GM21737 (cell line): ENCODE data around the gene CAPN1.
"Not testable (repeated sequence)": the region's sequence is repeated elsewhere in the genome, so short reads cannot be mapped to it uniquely, and the experiment has no call there.

Experiments used
- ATAC-seq: cut with Tn5 transposase; IDR thresholded peaks from one replicate; pipeline ENCODE4 v1.9.1; 2021; ENCODE audit warnings: mild to moderate bottlenecking, moderate library complexity; ENCODE audit not compliant: unreplicated experiment

CAPN1 gene

GRCh38 chr11:65159012-65159411 lies 22.7 kb upstream of the CAPN1 start:
- peak; percentile 60 for ATAC-seq

- ATAC-seq, result no peak
Observed at GRCh38 chr11:65160643-65161042, 21.1 kb upstream of the CAPN1 start.

DNA sequence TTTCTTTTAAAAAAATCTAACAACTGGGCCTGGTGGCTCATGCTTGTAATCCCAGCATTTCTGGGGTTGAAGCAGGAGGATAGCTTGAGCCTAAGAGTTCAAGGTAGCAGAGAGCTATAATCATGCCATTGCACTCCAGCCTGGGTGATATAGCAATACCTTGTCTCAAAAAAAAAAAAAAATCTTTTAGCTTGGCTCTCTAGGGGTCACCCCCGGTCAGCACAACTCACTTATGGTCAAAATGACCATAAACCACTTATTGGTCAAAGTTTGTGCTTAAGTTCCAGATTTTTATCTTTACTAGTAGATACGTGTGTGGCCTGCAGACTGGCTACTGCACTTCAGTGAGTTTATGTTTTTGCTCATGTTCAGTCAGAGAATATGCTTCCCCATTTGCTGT lies 18.0 kb upstream of the CAPN1 start:
- ATAC-seq, result no peak

DNA sequence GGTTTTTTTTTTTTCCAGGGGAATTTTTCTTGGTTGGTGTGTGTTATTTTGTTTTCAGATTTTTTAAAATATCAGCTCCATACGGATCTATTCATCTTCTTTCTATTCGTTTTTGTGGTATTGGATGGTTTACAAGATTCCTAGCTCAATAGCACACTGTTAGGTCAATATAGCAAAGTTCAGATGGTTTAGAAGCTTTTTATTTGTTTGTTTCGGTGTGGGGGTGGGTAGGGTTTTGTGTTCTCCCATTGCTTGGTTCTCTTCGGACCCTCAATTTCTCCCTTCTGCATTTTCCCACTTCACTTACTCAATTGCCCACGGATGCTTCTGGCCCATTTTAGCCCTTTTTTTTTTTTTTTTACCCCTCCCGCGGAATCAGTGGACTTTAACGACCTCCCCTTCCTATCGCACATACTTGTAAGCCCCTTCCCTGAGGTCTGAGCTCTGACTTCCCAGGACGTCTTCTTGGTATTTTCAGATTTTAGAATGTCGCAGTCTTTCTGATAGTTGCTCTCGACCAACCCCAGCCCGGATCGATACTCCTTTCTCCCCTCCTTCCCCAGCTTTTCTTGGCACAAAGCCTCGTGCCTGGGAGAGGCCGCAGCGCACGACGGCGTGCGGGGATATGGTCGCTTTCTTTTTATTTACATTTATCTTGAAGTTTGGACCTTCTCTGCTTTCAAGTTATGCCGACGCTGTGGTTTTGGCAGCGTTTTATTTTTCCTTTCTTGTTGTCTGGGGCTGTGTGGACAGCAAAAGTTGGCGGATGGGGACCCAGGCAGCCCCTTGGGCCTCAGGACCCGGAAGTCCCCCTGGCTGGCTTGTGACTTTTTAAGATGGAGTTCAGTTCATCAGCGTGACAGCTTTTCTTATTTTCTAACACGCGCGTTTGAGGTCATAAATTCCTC lies 16.1 kb upstream of the CAPN1 start:
- ATAC-seq, result no peak

DNA sequence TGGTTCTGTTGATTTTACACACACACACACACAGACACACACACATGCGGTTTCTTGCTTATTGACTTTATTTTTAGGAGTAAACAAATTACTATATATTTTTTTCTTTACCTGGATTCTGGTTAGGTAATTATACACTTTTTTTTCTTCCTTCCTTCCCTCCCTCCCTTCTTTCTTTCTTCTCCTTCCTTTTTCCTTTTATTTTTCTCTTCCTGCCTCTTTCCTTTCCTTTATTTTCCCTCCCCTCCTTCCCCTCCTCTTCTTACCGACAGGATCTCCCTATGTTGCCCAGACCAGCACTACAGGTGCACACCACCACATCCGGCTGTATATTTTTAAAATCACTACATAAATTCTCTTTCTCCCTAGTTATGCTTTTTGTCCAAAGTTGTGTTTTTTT lies 14.8 kb upstream of the CAPN1 start:
- no peak for ATAC-seq

DNA sequence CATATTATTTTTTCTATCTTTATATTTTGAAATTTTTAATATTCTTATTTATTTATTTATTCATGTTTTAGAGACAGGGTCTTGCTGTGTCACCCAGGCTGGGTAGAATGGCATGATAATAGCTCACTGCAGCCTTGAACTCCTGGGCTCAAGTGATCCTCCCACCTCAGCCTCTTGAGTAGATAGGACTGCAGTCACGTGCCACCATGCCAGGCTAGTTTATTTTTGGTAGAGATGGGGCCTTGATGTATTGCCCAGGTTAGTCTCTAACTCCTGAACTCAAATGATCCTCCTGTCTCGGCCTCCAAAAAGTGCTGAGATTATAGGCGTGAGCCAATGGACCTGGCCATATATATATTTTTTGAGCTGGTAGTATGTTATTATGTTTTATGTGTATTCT lies 14.1 kb upstream of the CAPN1 start:
- ATAC-seq, result no peak

DNA sequence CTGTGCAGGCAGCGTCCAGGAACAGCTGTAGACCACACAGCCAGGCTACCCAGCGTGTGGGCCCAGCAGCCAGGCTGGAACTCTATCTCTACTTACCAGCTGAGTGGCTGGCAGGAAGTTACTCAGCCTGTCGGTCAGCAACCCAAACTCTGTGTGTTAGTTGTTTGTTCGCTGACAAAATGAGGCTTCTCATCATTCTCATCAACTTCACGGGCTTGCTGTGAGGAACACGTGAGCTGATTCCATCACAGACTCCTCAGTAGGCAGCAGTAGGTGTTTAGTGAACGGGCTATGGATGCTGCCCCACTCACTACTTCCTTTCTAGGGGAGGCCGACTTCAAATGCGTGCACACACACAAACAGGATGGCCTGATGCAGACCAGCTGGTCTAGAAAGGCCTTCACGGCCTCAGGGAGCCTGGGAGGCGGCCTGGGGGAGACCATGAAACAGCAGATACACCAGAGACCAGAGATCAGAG lies 12.5 kb upstream of the CAPN1 start:
- ATAC-seq, result no peak

DNA sequence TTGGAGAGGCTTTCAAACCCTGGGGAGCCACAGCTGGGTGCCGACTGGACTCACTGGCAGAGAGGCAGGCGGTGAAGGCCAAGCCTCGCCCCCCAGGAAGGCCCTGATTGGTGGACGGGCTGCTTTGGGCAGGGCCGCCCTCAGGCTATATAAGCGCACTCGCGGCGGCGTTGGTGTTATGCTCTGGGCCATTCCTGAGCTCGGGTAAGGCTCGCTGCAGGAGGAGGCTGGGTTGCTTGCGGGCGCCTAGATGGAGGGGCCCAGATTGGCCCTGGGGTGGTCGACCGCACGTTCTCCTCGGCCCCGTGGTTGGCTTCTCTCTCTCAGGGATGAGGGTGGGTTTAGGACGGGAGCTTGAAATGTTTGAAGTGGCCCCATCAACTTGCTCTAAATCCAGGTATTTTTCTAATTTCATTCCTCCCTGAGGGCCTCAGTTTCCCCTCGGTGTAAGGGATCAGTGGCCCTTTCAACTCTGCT lies 11.6 kb upstream of the CAPN1 start, which contains the start of gene SPDYC:
TSS of gene SPDYC (plus strand) at position 176 of the 477 bp plus-strand sequence. CDS start 1,125 bp downstream, outside the sequence.
- ATAC-seq, result no peak

DNA sequence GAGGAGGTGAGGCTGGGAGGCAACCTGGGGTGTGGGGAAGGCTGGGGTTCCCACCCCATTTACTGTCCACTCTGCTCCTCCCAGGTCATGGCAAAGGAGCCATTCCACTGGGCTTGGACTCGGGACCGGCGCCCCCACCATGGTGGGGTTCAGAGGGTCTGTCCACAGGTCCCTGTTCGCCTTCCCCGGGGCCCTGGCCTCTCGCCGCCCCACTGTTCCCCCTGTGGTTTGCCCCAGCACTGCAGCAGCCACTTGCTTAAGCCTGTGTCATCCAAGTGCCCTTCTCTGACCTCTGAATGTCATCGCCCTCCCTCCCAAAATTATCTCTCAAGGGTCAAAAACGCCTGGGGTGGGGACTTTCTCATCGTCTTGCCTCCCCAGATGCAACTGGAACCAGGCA lies 9.1 kb upstream of the CAPN1 start:
- ATAC-seq, result no peak

DNA sequence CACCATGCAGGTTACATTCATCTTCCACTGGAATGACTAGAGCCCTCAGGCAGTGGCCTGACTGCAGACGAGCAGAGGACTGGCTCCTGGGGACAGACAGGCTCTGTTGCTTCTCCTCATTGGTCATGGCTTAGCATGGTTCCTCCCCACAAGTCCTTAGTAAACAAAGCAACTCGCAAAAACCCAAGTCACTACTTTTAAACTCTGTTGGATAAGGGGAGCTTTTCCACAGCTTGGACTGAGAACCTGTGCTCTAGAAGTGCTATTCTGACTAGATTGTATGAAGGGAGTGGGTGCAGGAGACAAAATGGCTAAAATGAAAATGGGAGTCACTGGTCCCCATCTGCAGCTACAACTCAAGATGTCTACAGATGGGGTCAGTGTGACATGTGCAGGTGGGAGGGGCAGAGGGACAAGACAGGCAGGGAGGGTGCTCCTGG lies 7.1 kb upstream of the CAPN1 start:
- ATAC-seq, result not testable (repeated sequence)

GRCh38 chr11:65180877-65181568 lies 705 bp upstream of the CAPN1 start:
- ATAC-seq, result peak; percentile 58

GRCh38 chr11:65182258-65183170 lies 786 bp downstream of the CAPN1 start:
- ATAC-seq, result no peak

DNA sequence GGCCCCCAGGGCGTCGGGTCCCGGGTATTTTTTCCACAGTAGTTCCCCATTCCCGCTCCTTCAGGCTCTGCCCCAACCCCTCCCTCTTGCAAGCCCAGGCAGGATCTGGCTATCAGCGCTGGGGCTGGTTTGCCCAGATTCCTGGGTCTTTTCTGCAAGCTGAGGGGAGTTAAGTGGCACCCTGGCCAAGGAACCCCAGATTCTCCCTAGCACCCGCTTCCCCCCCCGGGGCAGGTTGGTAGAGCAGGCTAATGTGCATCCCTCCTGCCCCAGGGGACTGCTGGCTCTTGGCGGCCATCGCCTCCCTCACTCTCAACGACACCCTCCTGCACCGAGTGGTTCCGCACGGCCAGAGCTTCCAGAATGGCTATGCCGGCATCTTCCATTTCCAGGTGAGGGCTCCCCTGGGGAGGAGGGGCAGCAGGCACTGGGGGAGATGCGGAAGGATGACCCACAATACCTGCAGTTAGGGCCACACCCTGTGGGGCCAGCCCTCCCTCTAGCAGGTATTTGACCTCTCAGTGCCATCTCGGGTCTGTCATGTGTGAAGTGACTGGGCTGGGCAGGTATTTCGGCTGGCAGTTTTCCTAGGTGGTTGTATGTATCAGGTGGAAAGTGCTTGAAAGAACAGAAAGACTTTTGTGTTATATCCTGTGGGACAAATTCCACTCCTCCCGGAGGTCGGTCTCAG lies 1.6 kb downstream of the CAPN1 start:
- no peak for ATAC-seq

DNA sequence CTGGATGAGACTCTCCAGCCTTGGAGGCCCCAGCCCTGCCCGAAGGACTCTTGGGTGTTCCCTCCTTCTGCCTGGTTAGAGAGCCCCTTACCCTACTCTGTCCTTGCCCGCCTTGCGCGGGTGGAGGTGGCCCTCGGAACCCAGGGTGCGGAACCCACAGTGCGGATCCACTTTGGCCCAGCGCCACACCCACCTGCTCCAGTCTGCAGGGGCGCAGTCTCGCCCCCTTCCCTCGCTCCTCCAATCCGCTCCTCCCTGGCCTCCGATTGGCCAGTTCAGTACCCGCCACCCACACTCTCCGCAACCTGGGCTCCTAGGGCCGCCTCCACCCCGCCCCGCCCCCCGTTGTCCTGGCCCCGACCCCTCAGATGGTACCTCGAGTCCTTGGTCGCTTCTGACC lies 2.4 kb downstream of the CAPN1 start:
- no peak for ATAC-seq

- ATAC-seq, result no peak
Observed at GRCh38 chr11:65185171-65185570, 3.4 kb downstream of the CAPN1 start.

DNA sequence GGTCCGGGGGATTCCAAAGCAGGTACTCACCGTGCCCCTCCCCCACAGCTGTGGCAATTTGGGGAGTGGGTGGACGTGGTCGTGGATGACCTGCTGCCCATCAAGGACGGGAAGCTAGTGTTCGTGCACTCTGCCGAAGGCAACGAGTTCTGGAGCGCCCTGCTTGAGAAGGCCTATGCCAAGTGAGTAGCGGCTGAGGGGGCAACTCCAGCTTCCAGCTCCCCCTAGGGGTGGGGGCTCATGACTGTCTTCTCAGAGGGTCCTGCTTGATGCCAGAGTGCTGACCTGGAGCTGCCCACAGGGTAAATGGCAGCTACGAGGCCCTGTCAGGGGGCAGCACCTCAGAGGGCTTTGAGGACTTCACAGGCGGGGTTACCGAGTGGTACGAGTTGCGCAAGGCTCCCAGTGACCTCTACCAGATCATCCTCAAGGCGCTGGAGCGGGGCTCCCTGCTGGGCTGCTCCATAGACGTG lies 4.2 kb downstream of the CAPN1 start:
- ATAC-seq, result no peak

GRCh38 chr11:65186701-65187100 lies 5.0 kb downstream of the CAPN1 start:
- no peak for ATAC-seq

- no peak for ATAC-seq
Observed at GRCh38 chr11:65187146-65187675, 5.5 kb downstream of the CAPN1 start.

DNA sequence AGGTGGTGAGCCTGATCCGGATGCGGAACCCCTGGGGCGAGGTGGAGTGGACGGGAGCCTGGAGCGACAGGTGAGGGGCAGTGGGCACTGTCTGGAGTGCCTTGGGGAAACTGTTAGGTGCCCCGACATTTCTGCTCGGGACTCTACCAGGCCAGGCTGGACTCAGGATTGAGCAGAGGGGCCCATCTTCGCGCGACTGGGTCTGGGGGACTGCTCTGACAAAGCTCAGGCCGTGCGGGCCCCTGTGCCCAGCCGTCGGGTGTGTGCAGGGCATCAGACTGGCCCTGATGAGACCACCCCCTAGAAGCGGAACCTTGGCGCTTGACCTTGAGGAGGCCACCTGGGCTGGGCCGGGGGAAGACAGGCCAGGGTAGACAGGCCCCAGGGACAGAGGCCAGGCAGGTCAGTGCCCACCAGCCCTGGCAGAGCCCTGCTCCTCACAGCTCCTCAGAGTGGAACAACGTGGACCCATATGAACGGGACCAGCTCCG lies 6.3 kb downstream of the CAPN1 start:
- no peak for ATAC-seq

DNA sequence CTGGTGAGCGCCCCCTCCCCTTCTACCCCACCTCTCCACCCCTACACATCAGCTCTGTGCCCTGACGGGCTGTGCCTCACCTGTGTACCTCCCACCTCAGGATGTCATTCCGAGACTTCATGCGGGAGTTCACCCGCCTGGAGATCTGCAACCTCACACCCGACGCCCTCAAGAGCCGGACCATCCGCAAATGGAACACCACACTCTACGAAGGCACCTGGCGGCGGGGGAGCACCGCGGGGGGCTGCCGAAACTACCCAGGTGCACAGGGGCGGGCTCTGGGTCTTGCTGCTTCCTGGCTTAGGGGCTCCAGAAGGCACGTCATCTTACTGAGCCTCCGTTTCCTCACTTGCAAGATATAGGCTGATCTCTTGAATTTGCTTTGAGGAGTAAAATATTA lies 6.8 kb downstream of the CAPN1 start:
- no peak for ATAC-seq
